Activated naive CD4-positive, alpha-beta T cell treated with anti-CD3 and anti-CD28 coated beads, Interleukin-2, amount 50 U/mL, for 72 hours (primary cell): ENCODE measurements around the gene RNASE12. TPM values are rescaled to one million over a fixed set of nuclear protein-coding genes. Genes with fewer than 3 reads are reported as not detected.

Source experiments
- ATAC-seq, 2 donors: fragments of 150-1000 bp; cut with Tn5 transposase; 2 replicates each; pipeline ENCODE4 v1.10.0; 2021; ENCODE audit warnings: mild to moderate bottlenecking in 2 of 2, moderate library complexity in 2 of 2
- DNase-seq, 2 donors: peaks; one replicate each; pipeline ENCODE4 v3.0.0; 2021 to 2022; ENCODE audit warnings: low spot score in 2 of 2
- H3K27ac Mint-ChIP-seq, 2 donors: one replicate each; pipeline ENCODE4 v1.8.0; 2022; ENCODE audit warnings: mild to moderate bottlenecking in 2 of 2, mixed read lengths in 2 of 2
- H3K36me3 Mint-ChIP-seq, 2 donors: one replicate each; pipeline ENCODE4 v1.8.0; 2022; ENCODE audit warnings: mixed read lengths in 2 of 2
- H3K9me3 Mint-ChIP-seq, 2 donors: one replicate each; pipeline ENCODE4 v1.8.0; 2022; ENCODE audit warnings: mixed read lengths in 2 of 2
- total RNA-seq, 2 donors: library from RNA; stranded (reverse); gene quantifications; one replicate each; pipeline ENCODE4 v1.2.3, GENCODE V29; 2022

Gene RNASE12
- total RNA-seq, 2 donors from 2014 or later = not detected

- Mint-ChIP-seq H3K27ac (no peak overlapping the region), H3K36me3 (peaks cover 0 to 6% of the 10 kb centered on the region in 2 donors), H3K9me3 (no peaks in the 10 kb centered on the region)
- ATAC-seq (no peak), DNase-seq (no peak)
Measured at GRCh38 chr14:20618271-20618749, 27.1 kb upstream of the RNASE12 start.

- no peak for ATAC-seq
- DNase-seq = no peak
- Mint-ChIP-seq H3K9me3 (no peaks in the 10 kb centered on the region), H3K27ac (no peak overlapping the region), H3K36me3 (peaks cover 0 to 6% of the 10 kb centered on the region in 2 donors)
Measured at GRCh38 chr14:20617138-20618003, 26.2 kb upstream of the RNASE12 start.

DNA sequence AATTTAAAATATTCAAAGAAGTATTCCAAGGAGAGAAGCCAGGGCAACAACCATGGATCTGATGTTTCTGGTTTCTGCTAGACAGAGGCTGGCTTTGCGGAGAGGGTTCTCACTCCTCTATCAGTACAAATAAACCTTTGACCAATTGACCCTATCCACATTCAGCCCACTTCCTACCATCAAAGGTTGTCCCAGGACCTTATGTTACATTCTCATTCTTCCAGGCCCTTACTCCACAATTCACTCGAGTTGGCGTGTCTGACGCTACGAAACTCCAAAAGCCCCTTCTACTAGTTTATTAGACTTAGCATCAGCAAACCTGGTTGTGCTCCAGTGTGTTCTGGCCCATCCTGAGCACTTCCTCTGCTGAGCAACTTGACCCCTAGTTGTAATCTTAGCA lies 24.8 kb upstream of the RNASE12 start:
- Mint-ChIP-seq H3K27ac (no peak overlapping the region), H3K36me3 (no peaks in the 10 kb centered on the region), H3K9me3 (no peaks in the 10 kb centered on the region)
- DNase-seq (no peak), ATAC-seq (no peak)

- DNase-seq = no peak
- no peak overlapping the region for H3K27ac Mint-ChIP-seq
Measured at GRCh38 chr14:20614038-20614840, 23.1 kb upstream of the RNASE12 start.

DNA sequence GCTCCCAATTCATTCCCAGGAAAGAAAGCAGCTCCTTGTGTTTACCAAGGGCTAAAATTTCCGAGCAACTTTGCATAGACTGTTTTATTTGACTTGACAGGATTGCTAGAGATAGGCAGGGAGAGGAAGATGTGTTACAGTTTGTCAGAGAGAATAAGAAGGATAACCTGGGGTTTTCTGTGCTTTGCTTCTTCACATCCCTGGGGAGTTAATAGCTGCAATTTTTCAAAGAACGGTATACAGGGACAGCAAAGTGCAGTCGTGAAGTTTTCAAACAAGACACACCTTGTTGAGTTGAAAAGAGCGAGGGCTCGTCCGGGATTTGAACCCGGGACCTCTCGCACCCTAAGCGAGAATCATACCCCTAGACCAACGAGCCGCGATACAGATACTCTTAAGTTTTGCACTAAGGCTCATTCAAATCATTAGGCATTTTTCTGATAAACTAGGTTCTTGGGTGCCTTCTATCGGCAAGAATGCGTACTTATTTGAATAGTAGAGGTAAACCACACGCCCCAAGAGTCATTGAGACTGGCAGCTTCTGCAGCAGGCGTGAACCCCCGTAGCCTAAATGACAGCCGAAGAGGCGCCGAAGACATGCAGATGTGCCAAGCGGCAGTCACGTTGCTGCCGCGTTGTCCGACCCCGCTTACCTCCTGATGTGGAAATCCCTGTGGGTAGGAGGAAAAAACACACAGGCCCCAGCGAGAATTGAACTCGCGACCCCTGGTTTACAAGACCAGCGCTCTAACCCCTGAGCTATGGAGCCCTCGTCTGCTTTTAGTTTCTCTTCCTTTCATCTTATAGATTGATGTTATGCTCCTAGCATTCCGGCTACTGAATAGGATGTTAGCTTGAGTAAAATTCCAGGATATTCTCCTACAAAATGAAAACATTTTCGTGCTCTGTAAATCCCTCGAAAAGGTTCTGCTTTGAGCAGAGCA lies 22.2 kb upstream of the RNASE12 start:
- peak; percentile 79 to 85 for DNase-seq
- Mint-ChIP-seq H3K36me3 (no peaks in the 10 kb centered on the region), H3K27ac (no peak overlapping the region), H3K9me3 (no peaks in the 10 kb centered on the region)
- peak; percentile 79 to 86 for ATAC-seq

More at GRCh38 chr14:20614038-20614840, 23.1 kb upstream of the RNASE12 start:
- Mint-ChIP-seq H3K9me3 (no peaks in the 10 kb centered on the region), H3K36me3 (no peaks in the 10 kb centered on the region)
- ATAC-seq = peak; percentile 3 to 17

DNA sequence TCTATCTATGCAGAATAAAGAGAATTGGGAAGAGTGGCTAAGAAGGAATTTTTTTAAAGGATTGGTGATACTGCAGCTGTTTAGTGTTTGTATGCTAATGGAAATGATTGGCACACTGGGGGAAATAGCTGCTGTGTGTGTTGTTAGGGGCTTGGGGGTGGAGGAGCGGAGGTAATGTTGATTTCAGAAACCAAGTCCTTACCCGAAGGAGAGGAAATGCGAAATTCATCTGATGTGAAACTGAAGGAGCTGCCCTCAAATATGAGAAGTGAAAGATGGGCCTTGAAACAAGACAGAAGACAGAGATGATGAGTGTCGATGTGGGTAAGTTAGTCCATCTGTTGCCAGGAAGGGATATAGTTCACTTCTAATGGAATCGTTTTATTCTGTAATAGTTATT lies 21.2 kb upstream of the RNASE12 start:
- no peak for DNase-seq
- Mint-ChIP-seq H3K36me3 (no peaks in the 10 kb centered on the region), H3K9me3 (no peaks in the 10 kb centered on the region), H3K27ac (no peak overlapping the region)
- no peak for ATAC-seq

DNA sequence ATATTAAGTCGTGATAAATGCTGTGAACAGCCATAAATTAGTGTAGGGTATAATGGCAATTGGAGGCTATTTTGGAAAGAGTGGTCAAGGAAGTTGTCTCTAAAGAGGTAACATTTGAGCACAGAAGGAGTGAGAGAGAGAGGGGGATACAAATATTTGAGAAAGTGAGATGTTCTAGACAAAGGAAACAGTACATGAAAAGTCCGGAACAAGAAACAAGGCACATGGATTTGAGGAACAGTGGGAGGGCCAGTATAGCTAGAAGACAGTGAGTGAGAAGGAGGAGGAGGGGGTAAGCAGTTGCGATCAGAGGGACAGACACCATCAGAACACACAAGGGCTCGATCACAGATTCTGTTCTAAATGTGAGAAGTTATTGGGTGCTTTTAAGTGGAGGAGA lies 20.1 kb upstream of the RNASE12 start:
- DNase-seq (no peak), ATAC-seq (no peak)
- no peaks in the 10 kb centered on the region for H3K36me3 Mint-ChIP-seq
- H3K27ac Mint-ChIP-seq = no peak overlapping the region
- H3K9me3 Mint-ChIP-seq = no peaks in the 10 kb centered on the region

- DNase-seq (peak; percentile 76 to 82), ATAC-seq (peak; percentile 34 to 51)
- no peaks in the 10 kb centered on the region for H3K9me3 Mint-ChIP-seq
- no peaks in the 10 kb centered on the region for H3K36me3 Mint-ChIP-seq
- H3K27ac Mint-ChIP-seq = no peak overlapping the region
Measured at GRCh38 chr14:20610002-20610765, 19.0 kb upstream of the RNASE12 start.

DNA sequence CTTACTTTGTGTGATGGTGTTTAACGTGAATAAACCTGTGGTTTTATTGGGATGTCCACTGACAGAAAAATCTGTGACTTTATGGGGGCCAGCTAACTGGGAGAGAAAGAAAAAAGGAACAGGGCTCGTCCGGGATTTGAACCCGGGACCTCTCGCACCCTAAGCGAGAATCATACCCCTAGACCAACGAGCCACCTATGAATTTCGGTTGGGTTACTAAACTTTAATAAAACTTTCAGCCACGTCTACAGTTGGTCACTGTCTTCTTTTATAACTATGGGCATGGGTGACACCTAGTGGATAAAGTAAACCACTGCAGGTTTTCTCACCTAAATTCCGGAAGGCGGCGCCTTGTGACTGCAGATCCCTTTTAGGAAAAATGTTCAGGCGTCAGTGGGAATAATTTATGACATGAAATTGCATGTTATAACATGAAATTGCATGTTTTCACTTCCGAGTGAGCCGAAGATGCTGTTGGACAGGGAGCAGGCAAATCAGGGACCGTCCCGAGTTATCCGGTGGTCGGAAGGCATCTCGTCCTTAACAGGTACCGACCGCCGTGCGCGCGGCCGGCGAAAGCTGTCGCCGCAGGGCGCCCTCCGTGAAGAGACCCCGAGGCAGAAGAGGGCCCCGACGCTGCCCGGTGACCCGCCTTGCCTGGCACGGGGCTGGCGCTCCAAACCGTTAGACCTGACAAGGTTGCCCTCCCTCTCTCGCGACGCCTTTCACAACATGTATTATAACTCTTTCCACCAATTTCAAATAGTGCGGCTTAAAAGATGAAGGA lies 18.2 kb upstream of the RNASE12 start:
- Mint-ChIP-seq H3K9me3 (no peaks in the 10 kb centered on the region), H3K36me3 (no peaks in the 10 kb centered on the region), H3K27ac (no peak overlapping the region)
- peak; percentile 70 to 78 for DNase-seq
- ATAC-seq = peak; percentile 18 to 36

GRCh38 chr14:20608383-20609110 lies 17.4 kb upstream of the RNASE12 start:
- ATAC-seq (no peak), DNase-seq (no peak)
- Mint-ChIP-seq H3K36me3 (no peaks in the 10 kb centered on the region), H3K9me3 (no peaks in the 10 kb centered on the region), H3K27ac (peak overlapping the region in 1 of 2 donors; percentile 46)

GRCh38 chr14:20607617-20608016 lies 16.4 kb upstream of the RNASE12 start:
- Mint-ChIP-seq H3K27ac (no peak overlapping the region), H3K9me3 (no peaks in the 10 kb centered on the region), H3K36me3 (no peaks in the 10 kb centered on the region)
- no peak for DNase-seq
- peak in 1 of 2 donors; percentile 61 for ATAC-seq

GRCh38 chr14:20606902-20607242 lies 15.7 kb upstream of the RNASE12 start:
- H3K9me3 Mint-ChIP-seq = no peaks in the 10 kb centered on the region

DNA sequence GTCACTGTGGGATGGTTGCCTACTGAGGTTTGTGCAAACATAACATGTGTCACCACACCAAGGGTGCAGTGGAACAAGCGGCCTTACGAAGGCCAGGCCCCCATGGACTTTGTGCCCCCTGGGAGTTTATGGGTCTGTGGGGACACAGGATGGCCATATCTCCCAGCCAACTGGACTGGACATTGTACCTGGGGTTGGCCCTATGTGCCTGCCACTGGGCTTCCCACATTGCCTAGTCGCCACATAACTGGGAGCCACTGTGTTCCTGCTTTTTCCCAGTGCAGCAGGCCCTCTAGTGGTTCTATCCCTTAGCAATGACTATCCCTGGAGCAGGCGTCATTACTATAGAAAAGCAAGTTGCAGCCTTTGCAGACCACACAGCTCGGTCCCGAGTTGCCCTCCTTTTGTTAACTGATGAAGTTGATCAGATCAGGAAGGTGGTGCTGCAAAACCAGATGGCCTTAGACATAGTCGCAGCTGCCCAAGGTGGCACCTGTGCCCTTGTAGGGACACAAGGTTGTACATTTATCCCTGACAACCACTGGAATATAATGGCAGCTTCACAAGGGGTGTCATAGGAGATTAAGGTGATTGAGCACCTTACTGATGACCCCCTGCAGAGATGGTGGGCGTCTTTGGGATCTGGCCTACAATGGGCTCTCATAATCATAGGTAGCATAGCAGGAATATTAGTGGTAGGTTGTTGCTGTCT lies 15.2 kb upstream of the RNASE12 start:
- DNase-seq (no peak), ATAC-seq (no peak)
- Mint-ChIP-seq H3K9me3 (no peaks in the 10 kb centered on the region), H3K27ac (no peak overlapping the region), H3K36me3 (no peaks in the 10 kb centered on the region)

More at GRCh38 chr14:20606902-20607242, 15.7 kb upstream of the RNASE12 start:
- Mint-ChIP-seq H3K27ac (no peak overlapping the region), H3K36me3 (no peaks in the 10 kb centered on the region)
- ATAC-seq (no peak), DNase-seq (no peak)
